ENCODE measurements around the gene RANBP17. TPM values are rescaled to one million over a fixed set of nuclear protein-coding genes. Genes with fewer than 3 reads are reported as not detected.
"Not testable (repeated sequence)": the region's sequence is repeated elsewhere in the genome, so short reads cannot be mapped to it uniquely, and the experiment has no call there.

Gene RANBP17
- total RNA-seq, 1 experiment from 2014 or later = 19.0 TPM

GRCh38 chr5:170945275-170945674 lies 83.5 kb downstream of the RANBP17 start:
- intact Hi-C loops (cut with micrococcal nuclease) = loop anchor here (1.0 kb wide), 1 partner anchor 99 kb away; no protein-coding TSS in a partner anchor
- peaks cover 7% of the 10 kb centered on the region for H3K36me3 Mint-ChIP-seq (ENCODE audit: insufficient read depth, unreplicated experiment)
- H3K27me3 Mint-ChIP-seq (ENCODE audit: insufficient read depth, unreplicated experiment) = no peaks in the 10 kb centered on the region
- no peak overlapping the region for H3K27ac Mint-ChIP-seq (ENCODE audit: low read depth, unreplicated experiment)
- ChIA-PET CTCF (interaction anchor here (0.7 kb wide), 1 partner anchor 1581 kb away, joined by 4 read pairs; no protein-coding TSS in a partner anchor), POLR2A (interaction anchor here (0.6 to 0.7 kb wide), 2 partner anchors 223 to 934 kb away, joined by 3 read pairs; no protein-coding TSS in a partner anchor)
- H3K4me3 Mint-ChIP-seq (ENCODE audit: unreplicated experiment) = no peak overlapping the region
- peaks cover 7% of the 10 kb centered on the region for H3K9me3 Mint-ChIP-seq (ENCODE audit: unreplicated experiment)
- TF ChIP-seq CTCF (IDR thresholded peaks at IDR 0.05; ENCODE audit: unreplicated experiment) = no peak
- no peak for DNase-seq (ENCODE audit: unreplicated experiment)
- H3K4me1 Mint-ChIP-seq (ENCODE audit: insufficient read depth, unreplicated experiment) = peaks cover 6% of the 10 kb centered on the region
- BruUV-seq (replicated peaks) = no TSS peak

GRCh38 chr5:170960567-170960966 lies 98.7 kb downstream of the RANBP17 start:
- CTCF ChIA-PET = interaction anchor here (1.5 kb wide), 1 partner anchor 11 kb away, joined by 3 read pairs; no protein-coding TSS in a partner anchor
- no peaks in the 10 kb centered on the region for H3K27me3 Mint-ChIP-seq (ENCODE audit: insufficient read depth, unreplicated experiment)
- H3K4me1 Mint-ChIP-seq (ENCODE audit: insufficient read depth, unreplicated experiment) = no peaks in the 10 kb centered on the region
- H3K36me3 Mint-ChIP-seq (ENCODE audit: insufficient read depth, unreplicated experiment) = peaks cover 7% of the 10 kb centered on the region
- intact Hi-C loops (cut with micrococcal nuclease) = no loop called here
- H3K27ac Mint-ChIP-seq (ENCODE audit: low read depth, unreplicated experiment) = no peak overlapping the region
- no peak for TF ChIP-seq CTCF (IDR thresholded peaks at IDR 0.05; ENCODE audit: unreplicated experiment)
- POLR2A ChIA-PET = no interaction called here
- H3K4me3 Mint-ChIP-seq (ENCODE audit: unreplicated experiment) = no peak overlapping the region
- no peak for DNase-seq (ENCODE audit: unreplicated experiment)
- no TSS peak for BruUV-seq (replicated peaks)
- H3K9me3 Mint-ChIP-seq (ENCODE audit: unreplicated experiment) = no peaks in the 10 kb centered on the region

- ChIA-PET CTCF (no interaction called here), POLR2A (interaction anchor here (0.7 kb wide), 1 partner anchor 123 kb away, joined by 4 read pairs; no protein-coding TSS in a partner anchor)
- no peaks in the 10 kb centered on the region for H3K4me1 Mint-ChIP-seq (ENCODE audit: insufficient read depth, unreplicated experiment)
Observed at GRCh38 chr5:170963521-170963920, 101.7 kb downstream of the RANBP17 start.

GRCh38 chr5:170974461-170974860 lies 112.6 kb downstream of the RANBP17 start:
- TF ChIP-seq CTCF (IDR thresholded peaks at IDR 0.05; ENCODE audit: unreplicated experiment) = no peak
- Mint-ChIP-seq H3K27me3 (ENCODE audit: insufficient read depth, unreplicated experiment) (no peaks in the 10 kb centered on the region), H3K9me3 (ENCODE audit: unreplicated experiment) (peaks cover 2% of the 10 kb centered on the region), H3K4me1 (ENCODE audit: insufficient read depth, unreplicated experiment) (peaks cover 7% of the 10 kb centered on the region), H3K36me3 (ENCODE audit: insufficient read depth, unreplicated experiment) (no peaks in the 10 kb centered on the region), H3K27ac (ENCODE audit: low read depth, unreplicated experiment) (no peak overlapping the region), H3K4me3 (ENCODE audit: unreplicated experiment) (no peak overlapping the region)
- no peak for DNase-seq (ENCODE audit: unreplicated experiment)
- POLR2A ChIA-PET = no interaction called here
- BruUV-seq (replicated peaks) = no TSS peak
- intact Hi-C loops (cut with micrococcal nuclease) = no loop called here
- CTCF ChIA-PET = interaction anchor here (0.6 kb wide), 2 partner anchors 305 to 1066 kb away, joined by 3 read pairs; no protein-coding TSS in a partner anchor

More at GRCh38 chr5:170963521-170963920, 101.7 kb downstream of the RANBP17 start:
- H3K27me3 Mint-ChIP-seq (ENCODE audit: insufficient read depth, unreplicated experiment) = no peaks in the 10 kb centered on the region
- no peak for DNase-seq (ENCODE audit: unreplicated experiment)
- peaks cover 7% of the 10 kb centered on the region for H3K36me3 Mint-ChIP-seq (ENCODE audit: insufficient read depth, unreplicated experiment)
- H3K27ac Mint-ChIP-seq (ENCODE audit: low read depth, unreplicated experiment) = no peak overlapping the region
- no peaks in the 10 kb centered on the region for H3K9me3 Mint-ChIP-seq (ENCODE audit: unreplicated experiment)
- TF ChIP-seq CTCF (IDR thresholded peaks at IDR 0.05; ENCODE audit: unreplicated experiment) = no peak
- H3K4me3 Mint-ChIP-seq (ENCODE audit: unreplicated experiment) = no peak overlapping the region
- intact Hi-C loops (cut with micrococcal nuclease) = no loop called here
- BruUV-seq (replicated peaks) = no TSS peak

GRCh38 chr5:170980261-170980660 lies 118.4 kb downstream of the RANBP17 start:
- H3K27me3 Mint-ChIP-seq (ENCODE audit: insufficient read depth, unreplicated experiment); DNase-seq (ENCODE audit: unreplicated experiment); intact Hi-C loops (cut with micrococcal nuclease); H3K4me1 Mint-ChIP-seq (ENCODE audit: insufficient read depth, unreplicated experiment); POLR2A ChIA-PET; H3K27ac Mint-ChIP-seq (ENCODE audit: low read depth, unreplicated experiment); H3K4me3 Mint-ChIP-seq (ENCODE audit: unreplicated experiment); BruUV-seq (replicated peaks): not testable (repeated sequence)
- Mint-ChIP-seq H3K9me3 (ENCODE audit: unreplicated experiment) (peaks cover 16% of the 10 kb centered on the region), H3K36me3 (ENCODE audit: insufficient read depth, unreplicated experiment) (peaks cover 17% of the 10 kb centered on the region)
- CTCF ChIA-PET = interaction anchor here (0.6 to 0.8 kb wide), 2 partner anchors 170 to 367 kb away, joined by 3 read pairs; no protein-coding TSS in a partner anchor
